Measurements from ENCODE around the gene ST3GAL3. TPM values are rescaled to one million over a fixed set of nuclear protein-coding genes. Genes with fewer than 3 reads are reported as not detected.
"Not testable (repeated sequence)": the region's sequence is repeated elsewhere in the genome, so short reads cannot be mapped to it uniquely, and the experiment has no call there.

The ST3GAL3 gene
- total RNA-seq, 1 donor from 2014 or later = 15.7 TPM

DNA sequence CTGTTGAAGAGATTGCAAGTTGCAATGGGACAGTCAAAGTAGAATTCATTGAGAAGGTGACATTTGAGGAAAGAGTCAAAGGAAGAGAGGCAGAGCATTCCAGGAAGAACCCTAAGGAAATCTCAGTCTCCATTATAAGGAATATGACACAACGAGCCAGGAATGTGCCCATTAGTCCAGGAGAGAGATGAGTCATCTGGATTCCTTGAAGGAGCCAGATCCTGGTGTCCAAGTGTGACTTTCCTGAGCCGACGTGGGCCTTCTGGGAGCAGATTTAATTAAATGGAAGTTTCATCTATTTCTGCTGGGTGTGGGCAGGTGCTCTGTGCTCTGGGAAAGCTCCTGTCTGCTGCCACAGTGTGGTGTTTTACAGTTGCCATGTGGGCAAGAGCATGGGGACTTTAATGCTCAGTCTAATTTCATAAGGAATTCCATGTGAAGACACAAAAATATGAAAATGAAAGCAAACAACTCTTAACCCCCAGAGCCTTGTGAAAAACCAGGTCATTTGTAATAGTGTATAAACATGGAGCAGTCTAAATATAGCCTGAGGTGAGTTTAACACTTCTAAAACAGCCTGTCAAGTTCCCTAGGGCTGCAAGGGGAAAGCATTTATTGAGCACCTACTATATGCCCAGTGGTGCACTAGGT is 114.8 kb downstream of the ST3GAL3 start:
- DNase-seq = no peak

DNA sequence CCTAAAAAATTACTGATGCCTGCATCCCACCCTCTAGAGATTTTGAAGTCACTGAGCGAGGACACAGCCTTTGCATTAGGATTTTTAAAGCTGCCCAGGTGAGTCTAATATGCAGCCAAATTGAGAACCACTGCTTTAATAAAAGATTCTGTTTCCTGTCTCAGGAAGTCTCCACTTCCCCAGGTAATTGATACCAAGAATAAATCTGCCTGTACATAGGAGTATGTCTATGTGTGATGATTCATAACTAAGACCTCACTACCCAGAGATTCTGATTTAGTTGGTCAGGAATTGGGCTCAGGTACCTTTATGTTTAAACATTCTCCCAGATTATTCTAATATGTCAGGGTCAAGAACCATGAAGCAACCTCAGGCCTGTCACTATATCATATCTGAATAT is 117.5 kb downstream of the ST3GAL3 start:
- no peak for DNase-seq

DNA sequence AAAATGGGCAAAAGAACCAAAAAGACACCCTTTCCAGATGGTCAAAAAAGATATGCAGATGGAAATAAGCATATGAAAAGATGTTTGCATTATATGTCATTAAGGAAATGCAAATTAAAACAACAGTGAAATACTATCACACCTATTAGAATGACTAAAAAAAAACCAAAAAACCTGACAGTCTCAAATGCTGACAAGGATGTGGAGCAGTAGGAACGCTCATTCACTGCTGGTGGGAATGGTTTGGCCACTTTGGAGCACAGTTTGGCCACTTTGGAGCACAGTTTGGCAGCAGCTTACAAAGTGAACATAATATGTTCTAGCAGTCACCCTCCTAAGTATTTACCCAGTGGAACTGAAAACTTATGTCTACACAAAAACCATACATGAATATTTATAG is 121.2 kb downstream of the ST3GAL3 start:
- DNase-seq = no peak

DNA sequence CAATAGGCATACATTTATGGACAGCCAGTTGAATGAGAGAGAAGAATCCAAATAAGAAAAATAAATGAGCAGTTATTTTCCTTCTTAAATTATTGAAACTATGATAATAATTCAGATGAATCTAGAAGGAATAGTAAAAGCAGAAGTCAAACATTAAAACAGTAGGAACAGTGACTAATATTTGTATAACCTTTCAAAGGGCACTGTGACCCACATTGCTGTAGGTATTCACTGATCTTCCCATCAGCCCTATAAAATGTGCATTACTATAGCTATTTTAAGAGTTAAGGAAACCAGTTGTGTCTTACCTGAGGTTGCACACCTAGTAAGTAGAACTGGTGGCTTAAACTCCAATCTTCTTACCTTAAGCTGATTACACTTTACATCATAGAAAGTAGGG is 123.5 kb downstream of the ST3GAL3 start:
- no peak for DNase-seq

DNA sequence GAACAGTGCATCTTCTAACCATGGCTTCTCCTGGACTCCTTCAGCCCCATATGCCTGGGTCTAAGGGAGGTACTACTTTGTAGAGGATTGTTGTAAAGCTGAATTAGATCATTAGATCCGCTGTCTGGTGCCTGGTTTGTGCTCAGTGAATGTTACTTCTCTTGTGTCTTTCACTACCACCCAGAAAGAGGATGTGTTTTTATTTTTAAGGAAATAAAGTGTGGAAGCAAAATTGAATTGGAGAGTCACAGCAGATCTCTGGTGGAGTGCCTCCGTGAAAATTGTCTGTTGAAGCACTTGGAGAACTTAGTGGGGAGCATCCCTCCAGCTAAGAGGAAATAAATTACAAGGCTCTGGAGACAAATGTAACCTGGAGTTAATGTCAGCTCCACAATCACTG is 124.5 kb downstream of the ST3GAL3 start:
- DNase-seq = no peak

DNA sequence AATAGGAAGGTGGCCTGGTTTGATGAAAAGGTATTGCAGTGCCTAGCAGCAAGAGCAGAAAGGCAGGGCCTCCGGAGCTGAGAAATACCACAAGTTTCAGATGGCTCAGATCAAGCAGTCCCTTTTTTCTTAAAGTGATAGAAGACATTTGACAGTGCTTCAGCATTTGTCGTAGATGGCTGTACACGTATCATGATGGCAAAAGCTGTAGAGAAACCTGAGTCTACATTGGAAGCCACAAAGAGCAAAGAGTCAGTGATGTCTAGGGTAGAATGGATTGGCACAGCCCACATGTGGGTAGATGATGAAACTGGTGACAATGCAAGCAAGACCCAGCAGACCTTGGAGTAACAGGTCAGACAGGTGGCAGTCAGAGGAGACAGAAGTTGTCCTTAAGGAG is 124.9 kb downstream of the ST3GAL3 start:
- no peak for DNase-seq

DNA sequence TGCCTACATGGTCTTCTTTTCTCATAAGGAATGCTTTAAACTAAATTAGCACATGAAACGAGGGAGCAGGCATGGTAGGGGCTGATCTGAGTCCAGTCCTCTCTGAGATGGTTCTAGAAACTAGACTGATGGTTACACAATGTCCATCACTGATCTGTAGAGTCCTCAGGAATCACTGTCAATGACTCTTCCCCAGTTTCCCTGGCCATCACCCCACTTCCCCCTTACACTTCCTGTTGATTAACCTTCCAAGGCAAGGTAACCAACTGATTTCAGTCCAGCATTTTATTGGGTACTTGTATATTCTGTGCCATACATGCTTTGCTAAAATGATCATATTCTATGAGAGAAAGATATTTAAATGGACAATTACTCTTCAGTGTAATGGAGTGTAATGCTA is 125.7 kb downstream of the ST3GAL3 start:
- DNase-seq = no peak

DNA sequence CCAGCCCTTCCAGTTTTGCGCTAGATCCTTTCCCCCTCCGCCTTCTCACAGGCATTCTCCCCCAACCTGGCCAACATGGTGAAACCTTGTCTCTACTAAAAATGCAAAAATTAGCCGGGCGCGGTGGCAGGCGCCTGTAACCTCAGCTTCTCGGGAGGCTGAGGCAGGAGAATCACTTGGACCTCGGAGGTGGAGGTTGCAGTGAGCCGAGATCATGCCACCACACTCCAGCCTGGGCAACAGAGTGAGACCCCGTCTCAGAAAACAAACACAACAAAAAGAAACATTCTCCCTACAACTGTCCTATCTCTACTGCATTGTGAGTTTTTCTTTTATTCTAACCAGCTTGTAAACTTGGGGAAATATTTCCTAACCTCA is 126.6 kb downstream of the ST3GAL3 start:
- not testable (repeated sequence) for DNase-seq

DNA sequence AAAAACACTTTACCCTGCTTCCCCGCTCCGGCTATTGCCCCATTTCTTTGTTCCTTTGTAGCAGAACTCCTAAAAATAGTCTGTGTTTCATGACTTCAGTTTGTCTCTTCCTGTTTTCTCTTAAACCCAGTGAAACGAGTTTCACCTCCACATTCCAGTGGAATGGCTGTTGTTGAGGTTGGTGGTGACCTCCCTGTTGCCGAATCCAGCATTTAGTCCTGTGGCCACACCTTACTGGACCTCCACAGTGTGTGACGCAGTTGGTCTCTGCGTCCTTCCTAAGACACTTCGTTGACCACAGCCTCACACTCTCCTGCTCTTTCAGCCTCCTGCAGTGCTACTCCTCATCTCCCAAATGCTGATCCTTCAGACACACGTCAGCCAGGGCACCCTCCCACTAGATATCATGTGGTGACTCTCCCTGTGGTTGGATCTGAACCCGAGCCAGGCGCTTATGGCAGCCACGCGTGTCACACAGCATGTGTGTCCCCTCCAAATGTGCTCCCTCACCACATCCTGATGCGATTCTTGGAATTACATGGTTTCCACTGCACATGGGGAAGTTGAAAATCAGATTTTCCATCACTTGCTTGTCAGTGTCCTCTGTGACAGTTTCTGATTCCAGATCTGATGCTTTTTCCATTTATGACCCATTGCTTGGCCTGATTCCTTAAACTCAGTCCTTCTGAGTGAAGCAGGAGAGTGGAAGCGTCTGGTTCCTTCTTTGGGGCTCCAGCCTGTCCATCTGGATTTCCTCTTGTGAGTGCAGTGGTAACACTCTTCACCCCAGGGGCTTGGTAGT is 127.1 kb downstream of the ST3GAL3 start:
- DNase-seq = peak; percentile 87

DNA sequence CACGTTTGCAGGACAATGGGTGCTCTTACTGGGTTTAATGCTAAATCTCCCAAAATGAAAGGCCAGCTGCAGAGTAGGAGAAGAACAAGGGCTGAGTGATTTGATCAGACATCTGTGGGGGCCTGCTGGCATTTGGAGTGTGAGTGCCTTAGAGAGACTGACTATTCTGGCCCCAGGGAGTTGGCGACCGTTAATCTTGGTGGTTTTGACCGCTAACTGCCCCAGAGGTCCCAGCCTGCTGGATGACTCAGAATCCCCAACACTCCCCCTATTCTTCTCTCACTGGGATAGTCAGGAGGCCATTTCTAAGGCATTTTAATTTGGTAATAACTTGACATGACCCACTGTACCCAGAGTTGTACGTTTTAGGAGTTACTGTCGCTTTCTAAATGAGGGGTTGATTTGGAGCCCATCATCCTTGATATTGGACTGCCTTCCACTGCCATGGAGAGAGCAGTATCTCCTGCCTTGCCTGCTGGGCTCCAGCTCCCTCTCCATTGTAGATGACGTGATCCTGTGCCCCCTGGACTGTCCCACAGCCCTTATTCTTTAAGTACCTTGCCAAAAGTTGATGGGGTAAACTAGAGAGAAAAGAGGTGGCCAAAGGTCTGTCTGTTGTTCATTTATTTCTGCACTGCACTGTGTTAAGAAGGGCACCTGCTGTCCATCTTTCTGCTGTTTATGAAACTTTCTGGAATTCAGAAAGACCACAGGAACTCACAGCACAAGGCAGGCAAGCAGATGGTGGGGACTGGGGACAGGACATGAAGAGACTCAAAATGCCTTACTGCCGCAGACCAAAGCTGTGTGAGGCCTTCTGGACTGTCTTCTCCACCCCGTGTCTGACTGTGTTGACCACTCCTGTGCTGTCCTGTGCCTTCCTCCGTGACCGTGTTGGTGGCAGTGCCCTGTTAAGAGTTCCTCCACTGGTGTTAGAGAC is 128.0 kb downstream of the ST3GAL3 start:
- DNase-seq = peak; percentile 73

DNA sequence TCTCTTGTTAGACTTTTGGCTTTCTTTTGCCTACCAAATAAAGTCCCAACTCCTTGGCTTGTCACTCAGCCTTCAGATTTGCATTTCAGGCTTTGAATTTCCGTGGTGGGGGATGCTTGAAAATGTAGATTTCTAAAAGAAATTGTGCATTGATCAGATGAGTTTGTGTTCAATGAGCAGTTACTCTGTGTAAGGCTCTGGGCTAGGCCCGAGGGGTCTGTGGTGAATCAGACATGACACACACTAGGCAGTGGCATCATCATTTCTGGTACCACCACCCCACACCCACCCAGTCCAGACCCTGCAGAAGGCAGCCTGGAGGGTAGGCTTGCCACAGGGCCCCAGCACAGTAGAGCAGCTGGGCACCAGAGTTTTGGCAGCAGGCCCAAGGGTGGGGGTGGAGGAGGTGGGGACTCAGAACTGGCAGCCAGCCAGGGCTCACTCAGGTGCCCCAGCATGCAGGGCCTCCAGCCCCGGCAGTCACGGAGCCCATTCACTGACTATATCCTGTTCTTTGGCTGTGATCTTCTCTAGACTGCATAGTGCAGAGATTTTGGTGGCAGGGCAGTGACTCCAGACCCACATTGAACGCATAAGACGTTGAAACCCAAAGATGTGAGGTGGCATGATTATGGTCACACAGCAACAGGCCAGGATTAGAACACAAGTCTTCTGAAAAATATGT is 129.1 kb downstream of the ST3GAL3 start:
- DNase-seq = peak; percentile 13

DNA sequence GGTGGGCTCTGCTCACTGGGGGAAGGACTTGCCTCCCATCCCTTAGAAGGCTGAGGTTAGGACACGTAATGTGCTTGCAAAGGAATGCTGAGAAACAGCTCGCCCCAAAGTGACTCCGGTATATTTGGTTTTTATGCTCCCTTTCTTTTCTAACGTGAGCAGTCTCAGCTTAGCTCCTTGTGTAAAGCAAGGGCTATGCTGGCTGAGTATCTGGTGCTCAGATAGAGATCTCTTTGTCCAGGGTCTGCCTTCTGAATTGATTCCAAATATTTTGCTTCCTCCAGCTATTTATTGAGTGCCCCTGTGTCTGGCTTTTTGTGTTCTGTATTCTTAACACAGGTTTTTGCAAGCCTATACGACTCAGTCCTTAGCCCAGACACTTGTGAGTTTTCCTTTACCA is 131.7 kb downstream of the ST3GAL3 start:
- no peak for DNase-seq

DNA sequence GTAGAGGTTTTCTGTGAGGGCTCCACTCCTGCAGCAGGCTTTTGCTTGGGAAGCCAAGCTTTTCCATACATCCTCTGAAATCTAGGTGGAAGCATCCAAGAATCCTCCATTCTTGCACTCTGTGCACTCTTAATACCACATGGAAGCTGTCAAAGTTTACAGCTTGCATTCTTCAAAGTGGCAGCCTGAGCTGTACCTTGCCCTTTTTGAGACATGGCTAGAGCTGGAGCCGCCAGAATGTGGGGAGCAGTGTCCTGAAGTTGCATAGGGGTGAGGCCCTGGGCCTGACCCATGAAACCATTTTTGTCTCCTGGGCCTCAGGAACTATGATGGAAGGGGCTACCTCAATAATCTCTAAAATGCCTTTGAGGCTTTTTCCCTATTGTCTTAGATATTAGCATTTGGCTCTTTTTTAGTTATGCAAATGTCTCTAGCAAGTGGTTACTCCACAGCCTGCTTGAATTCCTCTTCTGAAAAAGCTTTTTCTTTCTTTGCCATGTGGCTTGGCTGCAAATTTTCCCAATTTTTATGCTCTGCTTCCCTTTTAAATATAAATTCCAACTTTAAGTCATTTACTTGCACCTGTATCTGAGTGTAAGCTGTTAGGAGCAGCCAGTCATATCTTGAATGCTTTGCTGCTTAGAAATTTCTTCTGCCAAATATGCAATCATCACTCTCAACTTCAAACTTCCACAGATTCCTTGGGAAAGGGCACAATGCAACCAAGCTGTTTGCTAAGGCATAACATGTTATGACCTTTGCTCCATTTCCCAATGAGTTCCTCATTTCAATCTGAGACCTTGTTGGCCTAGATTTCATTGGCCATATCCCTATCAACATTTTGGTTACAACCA is 134.2 kb downstream of the ST3GAL3 start:
- DNase-seq = no peak

DNA sequence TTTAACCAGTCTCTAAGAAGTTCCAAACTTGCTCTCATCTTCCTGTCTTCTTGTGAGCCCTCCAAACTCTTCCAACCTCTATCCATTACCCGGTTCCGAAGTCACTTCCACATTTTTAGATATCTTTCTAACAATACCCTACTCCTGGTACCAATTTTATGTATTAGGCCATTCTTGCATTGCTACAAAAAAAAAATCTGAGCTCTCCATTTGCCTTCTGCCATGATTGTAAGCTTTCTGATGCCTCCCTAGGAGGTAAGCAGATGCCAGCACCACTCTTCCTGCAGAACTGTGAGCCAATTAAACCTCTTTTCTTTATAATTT is 134.8 kb downstream of the ST3GAL3 start:
- DNase-seq = no peak

DNA sequence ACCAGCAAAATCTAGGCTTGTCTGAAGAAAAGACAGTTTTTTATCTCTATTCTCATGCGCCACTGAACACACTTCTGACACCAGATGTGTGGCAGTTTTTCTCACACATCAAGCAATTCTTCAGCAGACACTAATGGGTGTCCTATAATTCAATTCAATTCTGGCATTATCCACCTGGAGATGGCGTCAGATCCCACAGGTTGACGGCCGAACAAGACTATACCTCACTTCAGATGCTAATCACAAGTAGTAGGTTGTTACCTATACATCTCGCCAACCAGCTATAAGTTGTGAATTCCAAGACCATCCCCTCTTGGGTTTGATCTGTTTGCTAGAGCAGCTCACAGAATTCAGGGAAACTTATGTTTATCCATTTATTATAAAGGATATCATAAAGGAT is 136.3 kb downstream of the ST3GAL3 start:
- DNase-seq = no peak

DNA sequence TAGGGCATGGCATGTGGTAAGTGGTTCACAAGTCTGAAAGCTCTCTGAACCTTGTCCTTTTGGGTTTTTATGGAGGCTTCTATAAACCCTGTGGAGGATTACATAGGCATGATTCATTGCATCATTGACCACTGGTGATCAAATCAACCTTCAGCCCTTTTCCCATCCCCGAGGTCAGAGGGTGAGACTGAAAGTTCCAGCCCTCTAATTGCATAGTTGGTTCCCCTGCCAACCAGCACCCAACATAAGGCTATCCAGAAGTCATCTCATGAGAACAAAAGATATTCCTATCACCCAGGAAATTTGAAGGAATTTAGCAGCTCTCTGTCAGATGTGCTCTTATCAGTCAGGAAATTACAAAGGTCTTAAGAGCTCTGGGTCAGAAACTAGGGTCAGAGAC is 136.8 kb downstream of the ST3GAL3 start:
- no peak for DNase-seq

DNA sequence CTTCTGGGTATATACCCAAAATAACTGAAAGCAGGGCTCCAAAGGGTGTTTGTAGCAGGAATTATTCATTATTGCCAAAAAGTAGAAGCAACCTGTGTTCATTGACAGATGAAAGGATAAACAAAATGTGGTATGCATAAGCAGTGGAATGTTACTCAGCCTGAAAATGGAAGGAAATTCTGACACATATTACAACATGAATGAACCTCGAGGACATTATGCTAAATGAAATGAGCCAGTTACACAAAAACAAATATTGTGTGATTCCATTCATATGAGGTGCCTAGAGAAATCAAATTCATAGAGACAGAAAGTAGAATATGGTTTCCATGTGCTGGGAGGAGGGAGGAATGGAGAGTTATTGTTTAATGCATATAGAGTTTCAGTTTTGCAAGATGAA is 140.0 kb downstream of the ST3GAL3 start:
- DNase-seq = peak; percentile 89

DNA sequence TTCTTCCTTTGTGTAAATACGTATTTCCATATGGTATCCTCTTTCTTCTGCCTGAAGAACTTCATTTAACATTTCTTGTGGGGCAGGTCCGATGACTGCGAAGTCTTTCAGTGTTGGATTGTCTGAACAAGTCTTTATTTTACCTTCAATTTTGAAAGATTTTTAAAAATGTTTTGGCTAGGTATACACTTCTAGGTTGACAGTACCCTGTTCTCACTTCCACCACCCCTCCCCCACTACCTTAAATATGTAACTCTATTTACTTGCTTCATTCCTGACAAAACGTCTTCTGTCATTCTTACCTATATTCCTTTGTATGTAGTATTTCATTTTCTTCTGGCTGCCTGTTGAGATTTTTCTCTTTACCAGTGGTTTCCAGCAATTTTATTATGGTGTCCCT is 140.5 kb downstream of the ST3GAL3 start:
- DNase-seq = no peak

DNA sequence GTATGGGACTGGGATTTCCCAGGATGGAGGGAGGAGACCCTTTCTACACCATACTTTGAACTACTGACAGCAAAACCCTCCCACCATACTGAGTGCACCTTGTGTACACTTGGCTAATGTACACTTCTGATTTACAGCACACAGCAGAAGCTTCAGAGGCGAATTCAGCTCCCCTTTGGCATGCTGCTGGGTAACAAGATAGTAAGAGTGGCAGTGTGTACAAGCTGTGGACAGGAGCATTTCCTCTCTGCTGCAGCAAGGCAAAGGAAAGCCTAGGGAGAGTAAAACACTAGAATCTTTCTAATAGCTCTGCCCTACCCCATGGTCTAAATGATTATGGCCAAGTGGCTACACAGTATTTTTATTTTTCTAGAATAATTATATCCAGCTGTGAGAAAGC is 142.3 kb downstream of the ST3GAL3 start:
- DNase-seq = no peak

DNA sequence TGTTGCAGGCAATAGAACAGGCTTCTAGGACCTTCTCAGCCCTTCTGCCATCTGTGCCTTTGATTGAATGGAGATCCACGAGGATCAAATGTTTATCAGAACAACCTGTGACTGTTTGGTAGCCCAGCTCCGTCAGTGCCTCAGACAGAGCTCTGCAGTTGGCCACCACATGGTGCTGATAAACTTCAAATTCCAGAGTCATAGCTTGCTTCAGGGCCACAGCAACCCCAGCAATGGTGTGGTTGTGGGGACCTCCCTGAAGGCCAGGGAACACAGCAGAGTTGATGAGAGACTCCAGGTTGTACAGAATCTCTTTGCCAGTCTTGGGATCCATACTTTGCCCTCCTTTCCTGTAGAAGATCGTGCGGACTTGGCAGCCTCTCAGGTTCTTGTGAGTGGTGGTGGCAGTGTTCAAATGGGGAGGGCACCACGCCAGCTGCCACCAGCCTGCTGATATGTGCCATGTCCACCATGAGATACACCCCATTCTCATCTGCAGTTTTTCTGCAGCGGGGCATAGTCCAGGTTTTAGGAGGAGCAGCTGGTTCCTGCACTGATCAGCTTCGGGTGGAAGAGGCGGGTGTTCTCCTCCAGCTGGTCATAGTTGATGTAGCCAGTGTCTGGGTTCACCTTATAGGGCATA is 143.4 kb downstream of the ST3GAL3 start:
- DNase-seq = no peak
